IPS-20b (cell line): ENCODE measurements around the gene CHD1.

ENCODE experiments used
- H3K27ac ChIP-seq: one replicate; pipeline ENCODE4 v1.5.1; 2013; ENCODE audit warnings: low read length
- H3K27me3 ChIP-seq: 2 replicates; pipeline ENCODE4 v1.6.1; 2013; ENCODE audit warnings: mild to moderate bottlenecking, low read length, inconsistent platforms; ENCODE audit not compliant: insufficient read depth
- H3K36me3 ChIP-seq: 2 replicates; pipeline ENCODE4 v1.6.1; 2013; ENCODE audit warnings: low read depth, mild to moderate bottlenecking, inconsistent platforms, low read length, moderate library complexity; ENCODE audit not compliant: insufficient read depth
- H3K4me1 ChIP-seq: 2 replicates; pipeline ENCODE4 v1.6.1; 2013; ENCODE audit warnings: mild to moderate bottlenecking, control low read depth, inconsistent platforms, low read length, moderate library complexity; ENCODE audit not compliant: insufficient read depth
- H3K4me3 ChIP-seq: 2 replicates; pipeline ENCODE4 v1.5.1; 2013; ENCODE audit warnings: mild to moderate bottlenecking, low read length, inconsistent platforms
- H3K9ac ChIP-seq: 2 replicates; pipeline ENCODE4 v1.6.1; 2013; ENCODE audit warnings: low read depth, mild to moderate bottlenecking, inconsistent platforms, low read length, moderate library complexity
- H3K9me3 ChIP-seq: 2 replicates; pipeline ENCODE4 v1.6.1; 2013; ENCODE audit warnings: mild to moderate bottlenecking, low read depth, low read length, inconsistent platforms; ENCODE audit not compliant: insufficient read depth

CHD1 gene

DNA sequence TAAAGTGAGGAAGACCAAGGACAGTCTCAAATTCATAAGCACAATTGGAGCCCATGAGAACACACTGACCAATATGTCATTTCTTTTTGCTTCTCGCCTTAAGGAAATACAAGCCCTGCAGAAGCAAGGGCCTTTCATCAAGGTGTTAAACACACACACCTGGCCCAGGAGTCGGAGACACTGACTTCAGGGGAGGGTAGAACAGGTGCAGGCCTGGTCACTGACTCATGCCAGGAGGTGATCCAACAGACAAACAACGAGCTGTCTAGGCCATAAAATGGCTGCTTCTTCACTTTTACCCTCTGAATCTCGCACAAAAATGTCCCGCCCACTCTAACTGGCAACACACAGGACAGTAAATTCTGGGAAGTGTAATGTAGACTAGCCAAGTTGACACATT, 92.6 kb downstream of the CHD1 start:
- Histone ChIP-seq H3K4me1 (no peaks in the 10 kb centered on the region), H3K36me3 (no peaks in the 10 kb centered on the region), H3K27ac (no peak overlapping the region), H3K27me3 (no peaks in the 10 kb centered on the region), H3K9me3 (no peaks in the 10 kb centered on the region), H3K9ac (no peak overlapping the region), H3K4me3 (no peak overlapping the region)

DNA sequence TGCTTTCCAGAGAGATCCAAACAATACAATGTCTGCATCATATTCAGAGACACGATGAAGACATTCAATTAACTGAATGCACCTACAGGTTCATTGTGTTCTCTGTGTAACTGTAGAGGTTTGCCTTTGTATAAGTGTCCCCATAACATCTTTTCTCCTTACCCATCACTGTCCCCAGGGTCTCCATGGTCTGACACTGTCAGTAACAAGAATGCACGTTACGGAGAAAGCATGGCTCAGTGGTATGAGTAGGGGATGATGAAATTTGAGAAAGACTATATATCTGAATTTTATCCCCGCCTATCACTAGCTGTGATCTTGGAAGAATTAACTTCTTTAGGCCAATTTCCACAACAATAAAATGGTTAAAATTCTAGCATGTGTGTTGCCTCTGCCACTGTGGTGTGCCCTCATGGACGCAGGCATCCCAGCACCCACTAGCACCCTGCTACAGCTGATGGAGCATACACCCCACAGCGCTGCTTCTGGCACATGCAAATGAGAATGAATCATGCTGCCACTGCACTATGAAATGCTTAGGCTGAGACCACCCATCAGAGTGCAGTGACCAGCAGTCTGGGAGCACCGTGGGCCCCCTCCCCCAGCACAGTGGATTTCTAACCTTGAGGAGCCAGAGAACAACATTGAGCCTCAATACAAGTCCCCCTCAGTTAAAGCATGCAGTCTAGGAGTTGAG, 101.1 kb downstream of the CHD1 start:
- H3K27ac ChIP-seq, result no peak overlapping the region
- H3K27me3 ChIP-seq, result no peaks in the 10 kb centered on the region
- H3K4me1 ChIP-seq, result no peaks in the 10 kb centered on the region
- H3K9ac ChIP-seq, result no peak overlapping the region
- H3K4me3 ChIP-seq, result no peak overlapping the region
- no peaks in the 10 kb centered on the region for H3K36me3 ChIP-seq
- H3K9me3 ChIP-seq, result no peaks in the 10 kb centered on the region

DNA sequence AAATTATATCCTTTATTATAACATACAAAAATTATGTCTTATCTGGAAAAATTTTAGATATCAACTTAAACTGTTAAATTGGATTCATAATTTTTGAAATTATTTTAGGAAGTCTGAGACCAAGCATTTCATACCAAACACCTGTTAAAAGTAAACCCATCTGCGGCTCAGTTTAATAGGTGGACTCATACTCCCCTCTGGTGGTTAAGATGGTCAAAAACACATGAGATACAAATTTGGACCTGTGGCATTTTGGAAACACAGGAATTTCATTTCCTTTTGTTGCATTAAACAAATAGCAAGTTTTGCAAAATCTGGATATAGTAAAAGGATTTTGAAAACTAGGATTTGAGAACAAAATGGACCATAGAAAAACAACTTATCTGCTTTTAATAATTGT, 101.6 kb downstream of the CHD1 start:
- no peaks in the 10 kb centered on the region for H3K27me3 ChIP-seq
- H3K9me3 ChIP-seq, result no peaks in the 10 kb centered on the region
- H3K9ac ChIP-seq, result no peak overlapping the region
- H3K36me3 ChIP-seq, result no peaks in the 10 kb centered on the region
- no peaks in the 10 kb centered on the region for H3K4me1 ChIP-seq
- H3K4me3 ChIP-seq, result no peak overlapping the region
- no peak overlapping the region for H3K27ac ChIP-seq

GRCh38 chr5:98825582-98826375, 103.0 kb downstream of the CHD1 start:
- Histone ChIP-seq H3K27ac (no peak overlapping the region), H3K4me3 (no peak overlapping the region), H3K27me3 (no peaks in the 10 kb centered on the region)

DNA sequence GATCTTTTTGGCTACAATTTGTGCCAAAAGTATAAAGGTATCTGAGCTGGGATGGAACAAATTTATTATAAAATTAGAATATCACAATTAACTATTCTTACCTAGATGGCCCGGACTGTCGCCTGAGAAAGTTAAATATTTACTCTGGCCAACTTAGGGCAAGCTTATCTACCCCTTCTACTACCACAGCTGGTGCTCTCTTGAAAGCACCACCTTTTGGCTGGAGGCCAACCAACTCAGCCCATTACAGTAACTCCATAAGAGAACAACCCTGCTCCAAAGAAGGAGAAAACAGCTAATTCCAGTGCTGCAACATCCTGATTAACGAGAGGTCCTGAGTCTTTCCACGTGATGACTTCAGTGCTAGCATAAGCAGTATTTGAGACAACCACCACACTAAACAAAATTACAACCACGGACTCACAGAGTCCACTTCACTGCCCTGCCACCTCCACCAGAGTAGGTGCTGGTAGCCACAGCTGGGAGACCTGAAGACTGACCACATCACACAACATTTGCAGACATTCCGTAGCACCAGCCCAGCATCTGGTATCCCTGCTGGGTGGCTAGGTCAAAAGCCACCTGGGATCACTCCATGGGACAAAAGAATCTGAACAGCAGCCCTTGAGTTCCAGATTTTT, 112.1 kb downstream of the CHD1 start:
- no peaks in the 10 kb centered on the region for H3K36me3 ChIP-seq
- no peak overlapping the region for H3K4me3 ChIP-seq

More at GRCh38 chr5:98825582-98826375, 103.0 kb downstream of the CHD1 start:
- H3K9me3 ChIP-seq, result peaks cover 4% of the 10 kb centered on the region; the same call in 1 of the 2 replicates
- H3K4me1 ChIP-seq, result no peaks in the 10 kb centered on the region
- H3K36me3 ChIP-seq, result no peaks in the 10 kb centered on the region
- H3K9ac ChIP-seq, result no peak overlapping the region

GRCh38 chr5:98813755-98814154, 115.1 kb downstream of the CHD1 start:
- H3K4me3 ChIP-seq, result no peak overlapping the region
- peaks cover under 1% of the 10 kb centered on the region; the same call in 1 of the 2 replicates for H3K9me3 ChIP-seq
- no peaks in the 10 kb centered on the region for H3K27me3 ChIP-seq
- no peak overlapping the region for H3K9ac ChIP-seq
- no peaks in the 10 kb centered on the region for H3K4me1 ChIP-seq
- H3K27ac ChIP-seq, result no peak overlapping the region
- H3K36me3 ChIP-seq, result no peaks in the 10 kb centered on the region

More for the DNA sequence above, 112.1 kb downstream of the CHD1 start:
- H3K27me3 ChIP-seq, result no peaks in the 10 kb centered on the region
- no peaks in the 10 kb centered on the region for H3K4me1 ChIP-seq
- peaks cover 9% of the 10 kb centered on the region; the same call in 1 of the 2 replicates for H3K9me3 ChIP-seq
- H3K9ac ChIP-seq, result no peak overlapping the region
- H3K27ac ChIP-seq, result no peak overlapping the region

DNA sequence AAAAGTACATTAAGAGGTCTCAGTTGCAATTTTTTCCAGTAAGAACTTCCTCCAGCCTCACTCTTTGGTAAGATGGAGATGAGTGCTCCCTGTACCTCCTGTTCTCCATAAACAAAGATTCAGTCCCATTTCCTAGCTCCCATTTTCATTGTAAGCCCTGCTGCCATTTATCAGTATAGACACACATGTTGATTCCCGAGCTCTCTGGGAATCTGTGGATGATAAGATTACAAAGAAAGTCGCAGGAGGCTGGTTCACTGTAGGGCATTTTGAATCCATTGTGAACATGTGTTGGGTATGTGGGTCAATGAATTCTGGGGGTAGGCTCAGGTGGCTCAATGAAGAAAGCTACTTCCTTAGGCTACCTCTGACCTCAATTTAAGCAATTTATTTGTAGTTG, 118.6 kb downstream of the CHD1 start:
- H3K9ac ChIP-seq, result no peak overlapping the region
- no peak overlapping the region for H3K27ac ChIP-seq
- no peaks in the 10 kb centered on the region for H3K27me3 ChIP-seq
- H3K36me3 ChIP-seq, result no peaks in the 10 kb centered on the region
- no peak overlapping the region for H3K4me3 ChIP-seq
- no peaks in the 10 kb centered on the region for H3K4me1 ChIP-seq
- peaks cover 23% of the 10 kb centered on the region for H3K9me3 ChIP-seq

DNA sequence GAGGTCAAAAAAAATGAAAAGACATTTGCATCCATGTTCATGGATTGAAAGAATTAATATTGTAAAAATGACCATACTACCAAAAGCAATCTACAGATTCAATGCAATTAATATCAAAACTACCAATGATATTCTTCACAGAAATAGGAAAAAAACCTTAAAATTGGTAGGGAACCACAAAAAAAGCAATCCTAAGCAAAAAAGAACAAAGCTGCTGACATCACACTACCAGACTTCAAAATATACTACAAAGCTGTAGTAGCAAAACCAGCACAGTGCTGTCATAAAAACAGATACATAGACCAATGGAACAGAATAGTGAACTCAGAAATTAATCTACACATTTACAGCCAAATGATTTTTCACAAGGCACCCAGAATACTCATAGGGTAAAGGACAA, 121.0 kb downstream of the CHD1 start:
- H3K9me3 ChIP-seq, result peaks cover 28% of the 10 kb centered on the region
- H3K4me3 ChIP-seq, result no peak overlapping the region
- H3K4me1 ChIP-seq, result no peaks in the 10 kb centered on the region
- no peaks in the 10 kb centered on the region for H3K36me3 ChIP-seq
- H3K27ac ChIP-seq, result no peak overlapping the region
- H3K9ac ChIP-seq, result no peak overlapping the region
- H3K27me3 ChIP-seq, result no peaks in the 10 kb centered on the region

DNA sequence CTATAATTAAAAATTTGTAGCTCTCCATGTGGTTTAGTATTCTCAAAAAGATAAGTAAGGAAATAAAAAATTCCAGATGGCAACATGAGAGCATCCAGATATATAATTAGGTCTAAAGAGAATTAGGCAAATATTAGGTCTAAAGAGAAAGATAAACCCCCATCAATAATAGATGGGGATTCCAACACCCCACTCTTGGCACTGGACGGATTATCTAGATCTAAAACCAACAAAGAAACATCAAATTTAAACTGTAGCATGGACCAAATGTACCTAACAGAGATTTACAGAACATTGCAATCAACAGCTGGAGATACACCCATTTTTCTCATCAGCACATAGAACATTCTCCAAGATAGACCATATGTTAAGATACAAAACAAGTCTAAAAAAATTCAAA, 123.7 kb downstream of the CHD1 start:
- H3K27me3 ChIP-seq, result no peaks in the 10 kb centered on the region
- H3K9me3 ChIP-seq, result peaks cover 28% of the 10 kb centered on the region
- H3K36me3 ChIP-seq, result no peaks in the 10 kb centered on the region
- H3K4me3 ChIP-seq, result no peak overlapping the region
- no peaks in the 10 kb centered on the region for H3K4me1 ChIP-seq
- no peak overlapping the region for H3K27ac ChIP-seq
- H3K9ac ChIP-seq, result no peak overlapping the region

DNA sequence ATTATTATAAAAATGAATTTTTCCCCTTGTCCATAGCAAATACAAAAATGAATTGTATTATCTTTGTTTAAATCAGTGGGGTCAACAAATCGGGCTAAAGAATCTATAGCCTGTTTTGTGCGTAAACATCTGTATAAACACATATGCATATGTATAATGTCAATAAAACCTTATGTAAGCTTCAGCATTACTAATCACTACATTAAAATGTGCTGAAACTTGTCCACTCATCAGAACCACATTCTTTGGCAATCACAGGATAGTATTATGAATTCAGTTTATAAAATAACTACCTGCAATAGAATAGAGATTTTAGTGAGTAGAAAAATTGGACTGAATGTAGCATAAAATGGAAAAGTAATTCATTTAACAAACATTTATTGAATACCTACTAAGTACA, 124.7 kb downstream of the CHD1 start:
- H3K9me3 ChIP-seq, result peaks cover 28% of the 10 kb centered on the region
- no peak overlapping the region for H3K9ac ChIP-seq
- H3K4me1 ChIP-seq, result no peaks in the 10 kb centered on the region
- no peak overlapping the region for H3K4me3 ChIP-seq
- H3K36me3 ChIP-seq, result no peaks in the 10 kb centered on the region
- H3K27me3 ChIP-seq, result no peaks in the 10 kb centered on the region
- no peak overlapping the region for H3K27ac ChIP-seq
